ENCODE data around the gene SMYD3. TPM values are rescaled to one million over a fixed set of nuclear protein-coding genes. Genes with fewer than 3 reads are reported as not detected.
A peak's percentile ranks its signal among the peaks of the same experiment; 100 is the strongest.

SMYD3 gene
- total and polyA plus RNA-seq, 2 donors (not counting 1 experiment from before 2014, with no cell fraction given): 69.4 to 83.1 TPM

GRCh38 chr1:246153796-246154212, 353.3 kb downstream of the SMYD3 start:
- TF ChIP-seq CTCF (conservative IDR thresholded peaks at IDR 0.05 in 1 of 2, IDR thresholded peaks at IDR 0.05 in 1 of 2; ENCODE audit: low read depth in 1 of 2, low read length in 2 of 2): no peak
- TF ChIP-seq EZH2 (IDR thresholded peaks at IDR 0.05; ENCODE audit: low read length, missing control alignments): no peak
- H3K27me3 ChIP-seq (ENCODE audit: control insufficient read depth, insufficient read depth, low read length): no peaks in the 10 kb centered on the region
- H3K9ac ChIP-seq (ENCODE audit: insufficient read depth, low read length): no peak overlapping the region
- H3K27ac ChIP-seq (ENCODE audit: insufficient read depth, low read length): no peak overlapping the region
- no peaks in the 10 kb centered on the region for H3K36me3 ChIP-seq (ENCODE audit: control insufficient read depth, insufficient read depth, low read length)
- no peak overlapping the region for H3K4me2 ChIP-seq (ENCODE audit: extremely low read depth, insufficient read depth, low read length)
- H3K4me1 ChIP-seq (ENCODE audit: control insufficient read depth, extremely low read depth, insufficient read depth, low read length): peaks cover 11% of the 10 kb centered on the region
- no peak overlapping the region for H3K4me3 ChIP-seq (replicated peaks in 1 of 4; ENCODE audit: control extremely low read depth in 1 of 4, insufficient read depth in 1 of 4, low read depth in 3 of 4, low read length in 4 of 4)
- H2AFZ ChIP-seq (ENCODE audit: low read length): no peak overlapping the region
- no peaks in the 10 kb centered on the region for H4K20me1 ChIP-seq (ENCODE audit: control insufficient read depth, extremely low read depth, insufficient read depth, low read length)
- no peaks in the 10 kb centered on the region for H3K9me3 ChIP-seq (ENCODE audit: control insufficient read depth, insufficient read depth, low read depth, low read length)
- no peaks in the 10 kb centered on the region for H3K79me2 ChIP-seq (ENCODE audit: control insufficient read depth, insufficient read depth, low read length)
- peak; percentile 58 to 88 for DNase-seq (ENCODE audit: low read depth in 2 of 2)

- no peak overlapping the region for H3K4me2 ChIP-seq (ENCODE audit: extremely low read depth, insufficient read depth, low read length)
- no peaks in the 10 kb centered on the region for H3K27me3 ChIP-seq (ENCODE audit: control insufficient read depth, insufficient read depth, low read length)
- no peak overlapping the region for H3K9ac ChIP-seq (ENCODE audit: insufficient read depth, low read length)
- H3K4me3 ChIP-seq (replicated peaks in 1 of 4; ENCODE audit: control extremely low read depth in 1 of 4, insufficient read depth in 1 of 4, low read depth in 3 of 4, low read length in 4 of 4): no peak overlapping the region
- no peak for TF ChIP-seq CTCF (conservative IDR thresholded peaks at IDR 0.05 in 1 of 2, IDR thresholded peaks at IDR 0.05 in 1 of 2; ENCODE audit: low read depth in 1 of 2, low read length in 2 of 2)
- no peak for TF ChIP-seq EZH2 (IDR thresholded peaks at IDR 0.05; ENCODE audit: low read length, missing control alignments)
- H4K20me1 ChIP-seq (ENCODE audit: control insufficient read depth, extremely low read depth, insufficient read depth, low read length): no peaks in the 10 kb centered on the region
- no peaks in the 10 kb centered on the region for H3K9me3 ChIP-seq (ENCODE audit: control insufficient read depth, insufficient read depth, low read depth, low read length)
- H3K4me1 ChIP-seq (ENCODE audit: control insufficient read depth, extremely low read depth, insufficient read depth, low read length): peaks cover 11% of the 10 kb centered on the region
- no peak overlapping the region for H3K27ac ChIP-seq (ENCODE audit: insufficient read depth, low read length)
- DNase-seq (ENCODE audit: low read depth in 2 of 2): no peak
- H3K36me3 ChIP-seq (ENCODE audit: control insufficient read depth, insufficient read depth, low read length): no peaks in the 10 kb centered on the region
- H3K79me2 ChIP-seq (ENCODE audit: control insufficient read depth, insufficient read depth, low read length): no peaks in the 10 kb centered on the region
- H2AFZ ChIP-seq (ENCODE audit: low read length): no peak overlapping the region
These were observed 354.1 kb downstream of the SMYD3 start for GRCh38 chr1:246152986-246153431.

- H4K20me1 ChIP-seq (ENCODE audit: control insufficient read depth, extremely low read depth, insufficient read depth, low read length): no peaks in the 10 kb centered on the region
- no peaks in the 10 kb centered on the region for H3K36me3 ChIP-seq (ENCODE audit: control insufficient read depth, insufficient read depth, low read length)
- no peak overlapping the region for H3K4me3 ChIP-seq (replicated peaks in 1 of 4; ENCODE audit: control extremely low read depth in 1 of 4, insufficient read depth in 1 of 4, low read depth in 3 of 4, low read length in 4 of 4)
- H3K4me2 ChIP-seq (ENCODE audit: extremely low read depth, insufficient read depth, low read length): no peak overlapping the region
- peaks cover 11% of the 10 kb centered on the region for H3K4me1 ChIP-seq (ENCODE audit: control insufficient read depth, extremely low read depth, insufficient read depth, low read length)
- H3K9me3 ChIP-seq (ENCODE audit: control insufficient read depth, insufficient read depth, low read depth, low read length): no peaks in the 10 kb centered on the region
- DNase-seq (ENCODE audit: low read depth in 2 of 2): no peak
- H2AFZ ChIP-seq (ENCODE audit: low read length): peak overlapping the region; percentile 15
- no peak overlapping the region for H3K9ac ChIP-seq (ENCODE audit: insufficient read depth, low read length)
- no peaks in the 10 kb centered on the region for H3K79me2 ChIP-seq (ENCODE audit: control insufficient read depth, insufficient read depth, low read length)
- H3K27ac ChIP-seq (ENCODE audit: insufficient read depth, low read length): peak overlapping the region; percentile 19
- H3K27me3 ChIP-seq (ENCODE audit: control insufficient read depth, insufficient read depth, low read length): no peaks in the 10 kb centered on the region
- TF ChIP-seq EZH2 (IDR thresholded peaks at IDR 0.05; ENCODE audit: low read length, missing control alignments) (no peak), CTCF (conservative IDR thresholded peaks at IDR 0.05 in 1 of 2, IDR thresholded peaks at IDR 0.05 in 1 of 2; ENCODE audit: low read depth in 1 of 2, low read length in 2 of 2) (no peak)
These were observed 355.2 kb downstream of the SMYD3 start for GRCh38 chr1:246151796-246152434.
